ENCODE results near the gene DNAJC25.

DNA sequence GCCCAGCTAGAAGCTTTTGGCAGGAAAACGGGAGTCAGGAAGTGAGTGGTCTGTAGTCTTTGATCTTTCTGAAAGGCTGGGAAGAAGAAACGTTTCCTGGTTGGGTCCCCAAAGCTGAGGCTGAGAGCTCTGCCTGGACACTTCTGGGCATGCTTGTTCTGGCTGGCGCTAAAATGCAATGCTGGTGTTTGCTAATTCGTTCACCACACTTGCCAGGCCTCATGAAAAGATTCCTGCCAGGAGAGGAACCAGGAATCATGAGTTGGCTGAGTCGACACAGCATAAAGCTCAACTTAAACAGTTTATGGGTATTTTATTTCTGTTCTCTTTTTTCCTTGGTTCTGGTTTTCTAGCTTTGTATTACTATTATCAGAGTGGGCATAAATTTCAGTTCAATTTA lies 21.0 kb upstream of the DNAJC25 start:
- TF ChIP-seq, protein P1, sequence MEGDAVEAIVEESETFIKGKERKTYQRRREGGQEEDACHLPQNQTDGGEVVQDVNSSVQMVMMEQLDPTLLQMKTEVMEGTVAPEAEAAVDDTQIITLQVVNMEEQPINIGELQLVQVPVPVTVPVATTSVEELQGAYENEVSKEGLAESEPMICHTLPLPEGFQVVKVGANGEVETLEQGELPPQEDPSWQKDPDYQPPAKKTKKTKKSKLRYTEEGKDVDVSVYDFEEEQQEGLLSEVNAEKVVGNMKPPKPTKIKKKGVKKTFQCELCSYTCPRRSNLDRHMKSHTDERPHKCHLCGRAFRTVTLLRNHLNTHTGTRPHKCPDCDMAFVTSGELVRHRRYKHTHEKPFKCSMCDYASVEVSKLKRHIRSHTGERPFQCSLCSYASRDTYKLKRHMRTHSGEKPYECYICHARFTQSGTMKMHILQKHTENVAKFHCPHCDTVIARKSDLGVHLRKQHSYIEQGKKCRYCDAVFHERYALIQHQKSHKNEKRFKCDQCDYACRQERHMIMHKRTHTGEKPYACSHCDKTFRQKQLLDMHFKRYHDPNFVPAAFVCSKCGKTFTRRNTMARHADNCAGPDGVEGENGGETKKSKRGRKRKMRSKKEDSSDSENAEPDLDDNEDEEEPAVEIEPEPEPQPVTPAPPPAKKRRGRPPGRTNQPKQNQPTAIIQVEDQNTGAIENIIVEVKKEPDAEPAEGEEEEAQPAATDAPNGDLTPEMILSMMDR (conservative IDR thresholded peaks at IDR 0.05 in 1 of 2, IDR thresholded peaks at IDR 0.05 in 1 of 2; ENCODE audit: low read depth in 1 of 2, low read length in 2 of 2): no peak
- no peak for TF ChIP-seq EZH2 (IDR thresholded peaks at IDR 0.05; ENCODE audit: low read length, missing control alignments)
